HG03575 (cell line): ENCODE measurements around the gene CTDP1.
"Not testable (repeated sequence)": the region's sequence is repeated elsewhere in the genome, so short reads cannot be mapped to it uniquely, and the experiment has no call there.

Experiments used
- ATAC-seq: cut with Tn5 transposase; IDR thresholded peaks from one replicate; pipeline ENCODE4 v1.9.1; 2021; ENCODE audit not compliant: unreplicated experiment, insufficient number of reproducible peaks, low FRiP score; ENCODE audit errors: extremely low read depth

The CTDP1 gene

DNA sequence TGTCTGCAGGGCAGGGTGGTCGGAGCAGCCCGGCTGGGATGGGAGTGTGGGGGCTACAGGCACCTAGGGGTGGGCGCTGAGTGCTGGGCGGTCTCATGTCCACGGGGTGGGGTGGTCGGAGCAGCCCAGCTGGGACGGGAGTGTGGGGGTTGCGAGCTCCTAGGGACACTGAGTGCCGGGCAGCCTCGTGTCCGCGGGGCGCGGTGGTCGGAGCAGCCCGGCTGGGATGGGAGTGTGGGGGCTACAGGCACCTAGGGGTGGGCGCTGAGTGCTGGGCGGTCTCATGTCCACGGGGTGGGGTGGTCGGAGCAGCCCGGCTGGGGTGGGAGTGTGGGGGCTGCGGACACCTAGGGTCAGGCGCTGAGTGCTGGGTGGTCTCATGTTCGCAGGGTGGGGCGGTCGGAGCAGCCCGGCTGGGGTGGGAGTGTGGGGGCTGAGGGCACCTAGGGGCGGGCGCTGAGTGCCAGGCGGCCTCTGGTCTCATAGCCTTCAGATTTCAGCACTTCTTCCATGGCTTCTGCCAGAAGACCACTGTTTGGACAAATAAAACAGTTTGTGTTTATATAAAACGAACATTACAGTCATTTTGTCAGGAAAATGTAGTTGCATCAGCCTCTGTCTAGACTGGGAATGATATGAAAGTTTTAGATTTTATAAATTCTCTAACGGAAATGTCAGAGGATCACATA is 14.7 kb downstream of the CTDP1 start:
- ATAC-seq = not testable (repeated sequence)

DNA sequence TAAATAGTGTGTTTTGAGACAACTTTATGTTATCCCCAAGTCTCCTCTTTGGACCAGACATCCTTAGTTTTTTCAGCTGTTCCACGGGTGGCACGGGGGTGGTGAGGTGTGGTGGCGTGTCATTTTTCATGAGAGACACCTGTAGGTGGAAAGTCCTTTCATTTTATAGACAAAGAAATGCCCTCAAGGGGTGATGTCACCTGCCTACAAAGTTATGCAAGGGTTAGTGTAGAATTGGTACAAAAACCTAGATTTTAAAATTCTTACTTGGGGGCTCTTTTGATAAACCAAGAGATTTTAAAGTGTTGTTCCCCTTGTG is 15.3 kb downstream of the CTDP1 start:
- no peak for ATAC-seq

DNA sequence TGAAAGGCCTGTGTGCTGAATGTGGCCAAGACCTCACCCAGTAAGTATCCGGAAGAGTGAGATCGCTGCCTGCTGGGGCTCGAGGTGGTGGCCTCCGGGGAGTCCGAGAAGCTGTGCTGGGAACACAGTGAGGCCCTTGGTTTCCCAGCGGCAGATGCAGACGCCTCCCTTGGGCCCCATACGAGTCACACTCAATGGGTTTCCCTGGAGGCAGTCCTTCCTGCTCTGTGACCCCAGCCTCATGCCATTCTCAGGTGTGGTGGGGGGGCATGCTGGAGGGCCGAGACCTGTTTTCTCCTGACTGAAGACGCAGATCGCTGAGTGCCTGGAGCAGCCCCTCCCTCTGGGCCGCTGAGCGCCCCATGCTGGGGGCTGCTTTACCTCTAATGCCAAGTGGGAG is 15.7 kb downstream of the CTDP1 start:
- no peak for ATAC-seq

DNA sequence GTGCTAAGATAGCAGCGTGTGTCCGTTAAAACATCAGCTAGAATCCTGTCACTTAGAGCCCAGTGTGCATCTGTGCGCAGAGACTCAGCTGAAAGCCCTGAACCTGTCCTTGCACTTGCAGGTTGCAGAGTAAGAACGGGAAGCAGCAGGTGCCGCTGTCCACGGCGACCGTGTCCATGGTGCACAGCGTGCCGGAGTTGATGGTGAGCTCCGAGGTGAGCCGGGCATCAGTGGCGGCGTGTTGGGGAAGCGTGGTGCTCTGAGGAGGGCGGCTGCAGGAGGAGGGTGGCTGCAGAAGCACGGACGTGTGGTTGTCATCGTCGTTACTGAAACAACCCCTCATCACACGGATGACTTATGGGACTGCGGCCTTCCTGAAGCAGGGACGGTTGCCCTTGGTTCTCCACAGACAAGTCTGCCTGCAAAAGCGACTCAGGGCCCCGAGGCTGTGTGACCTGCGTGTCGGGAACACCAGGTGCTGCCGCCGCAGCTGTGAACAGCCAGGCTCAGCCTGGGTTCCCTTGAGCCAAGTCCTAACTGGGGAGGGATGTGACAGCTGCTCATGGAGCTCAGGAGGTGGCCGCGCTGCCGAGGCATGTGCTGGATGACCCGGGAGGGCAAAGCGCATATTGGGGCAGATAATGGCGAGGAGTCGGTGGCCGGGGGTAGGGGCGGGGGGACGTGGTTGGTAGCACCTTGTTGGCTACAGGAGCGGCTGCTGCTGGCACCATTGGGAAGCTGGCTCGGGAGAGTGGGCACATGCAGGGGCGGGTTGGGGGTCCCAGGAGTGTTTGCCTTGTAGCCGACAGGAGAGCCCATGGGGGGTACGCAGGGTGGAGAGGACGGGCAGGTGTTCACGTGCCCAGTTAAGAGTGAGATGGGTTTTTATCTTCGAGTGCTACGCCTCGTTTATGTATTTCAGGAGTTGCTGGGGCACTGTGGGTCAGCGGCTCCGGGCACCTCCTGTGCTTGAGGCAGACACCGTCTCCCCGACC is 16.6 kb downstream of the CTDP1 start:
- no peak for ATAC-seq

DNA sequence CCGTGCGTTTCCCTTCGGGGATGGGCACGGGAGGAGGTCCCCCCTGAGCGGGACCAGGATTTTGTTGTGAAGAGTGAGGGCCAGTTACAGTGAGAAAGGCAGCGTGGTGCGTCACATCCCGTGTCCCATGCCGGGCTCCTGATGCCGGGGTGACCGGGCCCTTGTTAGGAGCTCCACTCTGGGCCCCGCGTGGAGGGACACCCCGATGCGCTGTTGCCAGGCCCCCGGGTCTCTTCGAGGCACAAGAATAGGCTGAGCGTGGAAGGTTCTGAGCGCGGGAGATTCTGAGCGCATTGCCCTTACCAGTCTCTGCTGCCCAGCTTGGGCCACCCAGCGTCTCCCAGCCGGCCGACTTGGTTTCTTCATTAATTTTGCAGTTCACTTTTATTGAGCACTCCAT is 17.6 kb downstream of the CTDP1 start:
- ATAC-seq = no peak

DNA sequence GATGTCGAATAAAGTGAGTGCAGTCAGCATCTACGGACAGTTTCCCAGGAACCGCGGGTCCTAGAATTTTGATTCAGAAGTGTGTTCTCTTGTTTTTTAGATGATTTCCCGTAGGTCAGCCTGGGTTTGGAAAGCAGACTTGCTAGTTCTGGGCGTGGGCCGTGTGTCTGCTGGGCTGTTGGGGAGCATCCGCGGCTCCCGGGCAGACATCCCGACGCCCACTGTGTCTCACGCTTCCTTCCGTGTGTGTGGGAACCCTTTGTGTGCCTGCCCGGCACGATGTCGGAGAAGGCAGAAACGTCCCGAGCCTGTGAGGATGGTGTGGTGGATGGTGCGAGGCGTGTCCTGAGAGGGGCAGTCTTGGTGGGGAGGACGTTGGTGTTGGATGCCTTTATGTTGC is 18.4 kb downstream of the CTDP1 start:
- no peak for ATAC-seq

DNA sequence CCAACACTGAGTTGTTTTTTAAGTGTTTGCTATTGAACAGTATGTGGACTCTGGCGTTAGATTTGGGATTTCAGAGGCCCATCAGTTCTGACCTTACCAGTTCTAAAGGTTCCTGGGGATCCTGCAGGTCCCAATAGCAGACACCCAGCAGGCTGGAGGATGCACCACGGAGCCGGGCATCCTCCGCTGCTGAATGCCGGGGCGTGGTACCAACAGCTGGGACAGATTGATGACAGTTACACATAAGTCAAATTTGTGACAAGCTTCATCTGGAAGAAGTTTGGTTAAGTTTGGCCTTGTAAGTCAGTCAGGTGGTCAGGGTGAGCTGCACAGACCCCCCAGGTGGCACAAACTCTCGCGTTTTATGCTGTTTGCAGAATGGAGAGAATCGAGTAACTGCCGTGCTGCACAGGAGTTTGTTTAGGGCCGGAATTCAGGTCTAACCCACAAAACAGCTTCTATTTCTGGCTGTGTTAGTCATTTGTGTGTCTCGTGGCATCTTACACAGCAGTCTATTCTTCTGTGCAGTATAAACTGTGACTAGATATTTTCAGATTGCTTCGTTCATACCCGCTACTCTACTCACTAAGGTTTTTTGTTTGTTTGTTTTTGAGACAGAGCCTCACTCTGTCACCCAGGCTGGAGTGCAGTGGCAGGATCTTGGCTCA is 19.2 kb downstream of the CTDP1 start:
- no peak for ATAC-seq

DNA sequence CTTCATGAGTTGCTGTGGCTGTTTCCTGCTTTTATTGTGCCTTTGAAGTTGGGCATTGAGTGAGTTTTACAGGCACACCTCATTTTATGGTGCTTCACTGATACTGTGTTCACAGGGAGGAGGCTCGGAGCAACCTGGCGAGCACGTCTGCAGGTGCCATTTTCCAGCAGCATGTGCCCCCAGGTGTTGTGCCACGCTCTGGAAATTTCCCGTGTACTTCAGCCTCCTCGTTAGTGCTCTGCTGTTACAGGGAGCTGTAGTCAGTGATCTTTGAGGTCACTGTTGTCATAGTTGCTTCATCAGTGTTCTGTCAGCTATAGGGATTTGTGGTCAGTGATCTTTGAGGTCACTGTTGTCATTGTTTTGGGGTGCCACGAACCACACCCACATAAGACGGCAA is 20.1 kb downstream of the CTDP1 start:
- ATAC-seq = no peak

DNA sequence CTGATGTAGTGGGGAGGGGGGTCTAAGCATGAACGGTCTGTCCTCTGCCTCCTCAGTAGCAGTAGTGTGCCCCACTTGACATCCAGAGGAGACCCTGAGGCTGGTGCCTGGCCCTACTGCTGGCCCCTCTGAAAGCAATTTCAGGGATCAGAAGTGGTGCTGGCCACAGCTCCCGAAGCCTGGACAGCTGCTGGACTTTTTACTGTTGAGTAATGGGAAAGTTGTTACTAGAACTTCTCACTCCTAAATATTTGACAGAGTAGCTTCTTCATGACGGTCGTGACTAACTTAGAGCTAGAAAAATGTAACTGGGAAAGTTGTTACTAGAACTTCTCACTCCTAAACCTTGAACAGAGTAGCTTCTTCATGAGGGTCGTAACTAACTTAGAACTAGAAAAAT is 23.3 kb downstream of the CTDP1 start:
- ATAC-seq = no peak

DNA sequence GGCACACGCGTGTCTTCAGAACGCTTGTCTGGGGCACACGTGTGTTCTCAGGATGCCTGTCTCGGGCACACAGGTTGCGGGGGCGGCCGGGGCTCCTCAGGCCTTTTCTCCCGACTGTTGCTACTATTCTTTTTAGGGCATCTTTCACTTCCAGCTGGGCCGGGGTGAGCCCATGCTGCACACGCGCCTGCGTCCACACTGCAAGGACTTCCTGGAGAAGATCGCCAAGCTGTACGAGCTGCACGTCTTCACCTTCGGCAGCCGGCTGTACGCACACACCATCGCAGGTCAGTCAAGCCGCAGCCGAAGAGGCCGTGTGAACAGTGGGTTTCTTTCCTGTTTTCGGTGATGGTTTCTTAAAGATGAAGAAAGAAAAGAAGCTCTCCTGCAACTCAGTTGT is 25.0 kb downstream of the CTDP1 start:
- ATAC-seq = no peak

DNA sequence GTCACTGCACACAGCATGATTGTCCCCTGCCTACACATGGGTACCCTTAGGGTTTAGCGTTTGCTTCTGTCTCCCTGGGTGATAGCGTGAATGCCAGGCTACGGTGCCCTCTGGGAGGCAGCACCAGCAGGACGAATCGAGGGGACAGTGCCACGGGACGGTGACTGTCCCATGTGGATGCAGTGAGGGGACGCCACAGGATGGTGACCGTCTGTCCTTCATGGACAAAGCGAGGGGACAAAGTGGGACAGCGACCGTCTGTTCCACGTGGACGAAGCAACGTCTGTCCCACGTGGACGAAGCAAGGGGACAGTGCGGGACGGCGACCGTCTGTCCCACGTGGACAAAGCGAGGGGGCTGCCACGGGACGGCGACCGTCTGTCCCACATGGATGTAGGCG is 25.7 kb downstream of the CTDP1 start:
- ATAC-seq = no peak

DNA sequence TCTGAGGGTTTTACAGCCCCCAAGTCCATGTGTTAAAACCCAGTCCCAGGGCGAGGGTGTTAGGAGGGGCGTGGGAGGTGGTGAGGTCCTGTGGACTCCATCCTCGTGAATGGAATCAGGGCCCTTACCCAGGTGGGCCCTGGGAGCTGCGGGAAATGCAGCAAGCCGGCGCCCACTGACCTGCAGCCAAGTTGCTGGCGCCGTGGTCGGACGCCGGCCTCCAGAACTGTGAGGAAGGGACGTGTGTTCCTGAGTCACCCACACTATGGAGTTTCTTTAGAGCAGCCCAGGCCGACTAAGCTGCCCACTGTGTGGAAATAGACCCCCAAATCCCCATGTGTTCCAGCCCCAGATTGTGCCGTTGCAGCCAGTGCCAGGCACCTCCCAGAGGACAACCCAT is 26.4 kb downstream of the CTDP1 start:
- ATAC-seq = no peak

DNA sequence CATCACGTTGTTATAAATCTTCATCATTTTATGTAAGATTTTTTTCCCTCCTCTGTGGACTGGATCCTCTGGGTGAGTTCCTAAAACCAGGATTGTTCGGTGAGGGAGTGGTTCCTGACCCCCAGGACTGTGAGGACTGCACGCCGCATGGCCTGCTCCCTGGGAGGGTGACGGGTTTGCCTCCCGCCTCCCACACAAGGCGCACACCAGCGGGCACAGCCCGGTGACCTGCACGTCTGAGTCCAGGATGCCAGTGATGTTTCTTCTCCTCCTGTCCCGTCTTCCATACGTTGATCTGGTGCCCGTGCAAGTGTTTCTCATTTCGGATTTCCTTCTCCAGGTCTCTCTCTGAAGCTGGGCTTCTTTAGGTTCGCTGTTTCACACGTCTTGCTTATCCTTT is 27.1 kb downstream of the CTDP1 start:
- ATAC-seq = no peak

DNA sequence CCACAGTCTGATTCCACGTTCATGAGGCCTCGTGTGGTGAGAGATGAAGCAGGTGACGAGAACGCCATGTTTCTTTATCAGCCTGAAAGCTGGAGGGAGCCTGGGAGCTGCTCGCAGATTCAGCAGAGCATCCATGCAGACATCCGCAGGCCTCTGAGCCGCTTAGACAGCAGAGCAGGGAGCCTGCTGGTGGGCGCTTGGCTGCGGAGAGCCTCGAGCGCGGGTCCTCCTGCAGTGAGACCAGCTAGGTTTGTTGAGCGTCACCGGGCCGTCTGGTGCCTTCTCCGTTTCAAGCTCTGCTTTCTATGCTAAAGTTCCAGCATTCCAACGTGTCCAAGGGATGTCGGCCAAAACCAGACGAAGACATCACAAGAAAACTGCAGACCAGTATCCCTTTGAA is 27.6 kb downstream of the CTDP1 start:
- ATAC-seq = no peak

DNA sequence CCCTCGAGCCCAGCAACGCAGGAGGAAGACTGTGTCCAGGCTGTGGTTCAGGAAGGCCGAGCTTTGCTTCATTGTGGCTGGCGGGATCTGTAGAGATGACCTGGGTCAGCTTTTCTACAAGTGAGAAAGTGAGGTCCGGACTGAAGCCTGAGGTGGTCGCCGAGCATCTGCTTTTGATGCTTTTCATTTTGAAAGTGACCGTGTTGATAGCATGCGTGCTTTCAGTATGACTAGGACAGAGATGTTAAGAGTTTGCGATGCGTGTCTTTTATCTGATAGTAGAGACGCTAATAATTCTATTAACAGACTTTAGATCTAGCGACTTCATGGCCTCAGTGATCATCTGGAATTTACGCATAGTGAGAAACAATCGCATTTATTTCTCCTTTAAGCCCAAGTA is 28.1 kb downstream of the CTDP1 start:
- no peak for ATAC-seq

DNA sequence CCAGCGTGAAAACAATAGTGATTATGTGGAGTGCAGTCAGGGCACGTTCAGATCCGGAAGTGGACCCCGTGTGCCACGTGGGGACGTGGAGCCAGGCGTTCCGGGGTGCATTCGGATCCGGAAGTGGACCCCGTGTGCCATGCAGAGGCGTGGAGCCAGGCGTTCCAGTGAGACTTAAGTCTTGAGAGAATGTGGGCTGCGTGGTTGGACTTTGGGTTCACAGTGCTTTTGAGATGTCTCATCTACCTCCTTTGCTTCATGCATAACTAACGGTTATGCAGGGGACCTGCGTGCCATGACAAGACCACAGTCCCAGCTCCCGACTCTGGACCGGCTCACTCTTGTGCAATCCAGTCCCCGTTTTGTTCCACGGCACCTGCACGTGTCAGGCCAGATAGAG is 28.8 kb downstream of the CTDP1 start:
- ATAC-seq = no peak

DNA sequence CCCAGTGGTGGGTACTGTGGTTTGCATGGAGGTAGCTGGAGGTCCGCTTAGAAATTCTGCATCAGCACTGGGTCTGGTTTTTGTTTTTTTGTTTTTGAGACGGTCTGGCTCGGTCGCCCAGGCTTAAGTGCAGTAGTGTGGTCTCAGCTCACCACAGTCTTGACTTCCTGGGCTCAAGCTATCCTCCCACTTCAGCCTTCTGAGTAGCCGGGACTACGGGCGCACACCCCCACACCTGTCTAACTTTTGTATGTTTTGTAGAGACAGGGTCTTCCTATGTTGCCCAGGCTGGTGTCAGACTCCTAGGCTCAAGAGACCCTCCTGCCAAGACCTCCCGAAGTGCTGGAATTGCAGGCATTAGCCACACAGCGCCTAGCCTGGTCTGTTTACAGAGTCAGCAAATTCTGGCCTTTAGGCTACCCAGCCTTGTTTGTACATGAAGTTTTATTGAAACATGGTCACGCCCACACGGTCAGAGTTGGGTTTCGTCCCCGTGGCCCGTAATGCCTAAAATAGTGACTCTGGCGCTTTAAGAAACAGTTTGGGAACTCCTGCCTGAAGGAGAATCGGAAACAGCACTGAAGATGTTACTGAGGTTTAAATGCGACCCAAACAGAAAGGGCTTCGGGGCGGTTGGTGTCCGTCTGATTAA is 32.7 kb downstream of the CTDP1 start:
- ATAC-seq = no peak

DNA sequence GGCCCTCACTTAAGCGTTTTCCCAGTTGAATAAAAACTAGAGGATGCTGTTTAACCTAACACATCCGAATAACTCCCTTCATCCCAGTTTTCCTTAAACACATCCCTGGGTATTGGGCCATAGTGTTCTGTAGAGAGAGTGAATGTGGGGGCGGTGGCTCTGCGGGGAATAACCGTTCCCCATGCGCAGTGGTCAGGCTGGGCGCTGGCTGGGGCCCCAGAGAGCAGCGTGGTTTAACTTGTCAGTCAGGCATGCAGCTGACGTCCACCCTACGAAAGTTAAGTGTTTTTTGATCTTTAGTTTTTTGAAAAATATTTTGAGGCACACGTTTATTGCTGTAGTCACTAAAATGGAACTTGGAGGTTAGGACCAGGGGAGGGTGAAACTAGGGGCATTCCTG is 33.7 kb downstream of the CTDP1 start:
- no peak for ATAC-seq

DNA sequence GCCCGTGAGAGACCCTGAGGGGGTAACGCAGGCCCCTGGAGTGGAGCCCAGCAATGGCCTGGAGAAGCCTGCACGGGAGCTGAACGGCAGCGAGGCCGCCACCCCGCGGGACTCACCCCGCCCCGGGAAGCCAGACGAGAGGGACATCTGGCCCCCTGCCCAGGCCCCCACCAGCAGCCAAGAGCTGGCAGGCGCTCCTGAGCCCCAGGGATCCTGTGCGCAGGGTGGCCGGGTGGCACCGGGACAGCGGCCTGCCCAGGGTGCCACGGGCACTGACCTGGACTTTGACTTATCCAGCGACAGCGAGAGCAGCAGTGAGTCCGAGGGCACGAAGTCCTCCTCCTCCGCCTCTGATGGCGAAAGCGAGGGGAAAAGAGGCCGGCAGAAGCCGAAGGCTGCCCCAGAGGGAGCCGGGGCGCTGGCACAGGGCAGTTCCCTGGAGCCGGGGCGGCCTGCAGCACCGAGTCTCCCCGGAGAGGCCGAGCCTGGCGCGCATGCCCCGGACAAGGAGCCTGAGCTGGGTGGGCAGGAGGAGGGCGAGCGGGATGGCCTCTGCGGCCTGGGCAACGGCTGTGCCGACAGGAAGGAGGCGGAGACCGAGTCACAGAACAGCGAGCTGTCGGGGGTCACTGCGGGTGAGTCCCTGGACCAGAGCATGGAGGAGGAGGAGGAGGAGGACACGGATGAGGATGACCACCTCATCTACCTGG is 35.1 kb downstream of the CTDP1 start:
- ATAC-seq = no peak
